Large intestine (tissue), 12 donors: ENCODE data around the gene CDYL2. TPM values are rescaled to one million over a fixed set of nuclear protein-coding genes. Genes with fewer than 3 reads are reported as not detected.

ENCODE experiments used
- DNase-seq, 2 donors: peaks; one replicate each; pipeline versions ENCODE4 v3.0.0 to v3.0.0-alpha.2; 2013
- H3K27ac ChIP-seq: one replicate; pipeline ENCODE4 v1.5.1; 2013; ENCODE audit warnings: low read length
- H3K27me3 ChIP-seq: 2 replicates; pipeline ENCODE4 v1.6.1; 2013; ENCODE audit warnings: low read length; ENCODE audit not compliant: control insufficient read depth, insufficient read depth
- H3K36me3 ChIP-seq: 2 replicates; pipeline ENCODE4 v1.6.1; 2013; ENCODE audit warnings: low read length; ENCODE audit not compliant: control insufficient read depth, insufficient read depth
- H3K4me1 ChIP-seq: one replicate; pipeline ENCODE4 v1.6.1; 2013; ENCODE audit warnings: low read length; ENCODE audit not compliant: control insufficient read depth, insufficient read depth
- H3K4me3 ChIP-seq: one replicate; pipeline ENCODE4 v1.5.1; 2013; ENCODE audit warnings: low read length
- H3K9me3 ChIP-seq: one replicate; pipeline ENCODE4 v1.6.1; 2013; ENCODE audit warnings: mild to moderate bottlenecking, low read depth, low read length, moderate library complexity; ENCODE audit not compliant: control insufficient read depth
- WGBS: methylation state at CpG from one replicate; pipeline ENCODE4 v1.1.5; 2013; ENCODE audit warnings: low lambda C conversion rate; ENCODE audit not compliant: insufficient coverage; 5-methylcytosine and 5-hydroxymethylcytosine counted together
- long read RNA-seq, 11 donors: transcript quantifications; one replicate each; lab custom pipeline, GENCODE V29; 2026
- polyA plus RNA-seq: library from polyadenylated mRNA; unstranded; fragments of 120-200 nt; gene quantifications from one replicate; pipeline ENCODE4 v1.2.1, GENCODE V29; 2013

Gene CDYL2, protein sequence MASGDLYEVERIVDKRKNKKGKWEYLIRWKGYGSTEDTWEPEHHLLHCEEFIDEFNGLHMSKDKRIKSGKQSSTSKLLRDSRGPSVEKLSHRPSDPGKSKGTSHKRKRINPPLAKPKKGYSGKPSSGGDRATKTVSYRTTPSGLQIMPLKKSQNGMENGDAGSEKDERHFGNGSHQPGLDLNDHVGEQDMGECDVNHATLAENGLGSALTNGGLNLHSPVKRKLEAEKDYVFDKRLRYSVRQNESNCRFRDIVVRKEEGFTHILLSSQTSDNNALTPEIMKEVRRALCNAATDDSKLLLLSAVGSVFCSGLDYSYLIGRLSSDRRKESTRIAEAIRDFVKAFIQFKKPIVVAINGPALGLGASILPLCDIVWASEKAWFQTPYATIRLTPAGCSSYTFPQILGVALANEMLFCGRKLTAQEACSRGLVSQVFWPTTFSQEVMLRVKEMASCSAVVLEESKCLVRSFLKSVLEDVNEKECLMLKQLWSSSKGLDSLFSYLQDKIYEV
- polyA plus RNA-seq = 5.1 TPM
- long read RNA-seq, donor 1, full-length matches to known transcripts = 3 of 3 reads
- long read RNA-seq, donor 1, partial matches to known transcripts = 0 of 3 reads
- long read RNA-seq, donor 1, other reads (novel, unspliced or antisense) = 0 of 3 reads
- long read RNA-seq, donor 2, full-length matches to known transcripts = 2 of 2 reads
- long read RNA-seq, donor 2, partial matches to known transcripts = 0 of 2 reads
- long read RNA-seq, donor 2, other reads (novel, unspliced or antisense) = 0 of 2 reads
- long read RNA-seq, donor 3 = 0 reads
- long read RNA-seq, donor 4 = 0 reads
- long read RNA-seq, donor 5 = 0 reads
- long read RNA-seq, donor 6, full-length matches to known transcripts = 1 of 1 reads
- long read RNA-seq, donor 6, partial matches to known transcripts = 0 of 1 reads
- long read RNA-seq, donor 6, other reads (novel, unspliced or antisense) = 0 of 1 reads
- long read RNA-seq, donor 7 = 0 reads
- long read RNA-seq, donor 8, full-length matches to known transcripts = 1 of 1 reads
- long read RNA-seq, donor 8, partial matches to known transcripts = 0 of 1 reads
- long read RNA-seq, donor 8, other reads (novel, unspliced or antisense) = 0 of 1 reads
- long read RNA-seq, donor 9, full-length matches to known transcripts = 1 of 1 reads
- long read RNA-seq, donor 9, partial matches to known transcripts = 0 of 1 reads
- long read RNA-seq, donor 9, other reads (novel, unspliced or antisense) = 0 of 1 reads
- long read RNA-seq, donor 10 = 0 reads
- long read RNA-seq, donor 11 = 0 reads

DNA sequence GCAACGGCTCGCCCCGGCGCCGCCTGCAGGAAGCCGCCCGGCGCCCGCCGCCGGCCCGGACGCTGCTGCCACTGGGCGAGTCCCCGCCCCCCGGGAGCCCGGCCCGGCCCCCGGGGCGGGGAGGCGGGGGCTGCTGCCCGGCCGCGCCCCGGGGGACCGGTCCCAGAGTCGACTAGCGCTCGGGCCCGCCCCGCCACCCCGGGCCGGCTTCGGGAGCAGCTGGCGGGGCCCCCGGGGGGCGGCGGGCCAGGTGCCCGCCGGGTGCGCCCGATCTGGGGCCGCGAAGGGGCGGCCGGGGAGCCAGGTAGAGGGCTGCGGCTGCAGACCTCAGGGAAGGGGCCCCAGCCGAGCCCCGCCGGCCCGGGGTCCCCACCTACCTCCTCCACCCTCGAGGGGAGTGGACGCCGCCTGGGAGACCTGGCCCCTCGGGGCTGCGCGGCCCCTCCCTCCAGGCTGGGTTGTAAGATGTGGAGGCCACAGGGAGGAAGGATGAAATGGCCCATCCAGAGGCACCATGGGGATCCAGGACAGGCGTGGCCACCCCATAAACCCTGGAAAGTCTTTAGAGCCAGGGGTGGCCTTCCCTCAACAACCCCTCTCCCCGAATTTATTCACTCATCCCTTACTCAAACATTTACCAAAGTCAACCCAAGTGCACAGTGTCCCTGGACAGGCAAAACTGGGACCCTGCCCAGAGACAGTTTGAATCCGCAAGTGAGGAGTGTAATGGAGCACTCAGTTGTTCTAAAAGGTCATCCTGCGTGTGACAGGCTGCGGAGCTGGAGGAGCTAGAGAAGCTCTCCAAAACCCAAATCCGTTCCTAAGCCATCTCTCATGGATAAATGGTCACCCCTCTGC is at the start of gene CDYL2:
Gene CDYL2 (minus strand): TSS at position 73 of the 858 bp plus-strand sequence. CDS start 425 bp downstream, outside the sequence.
- WGBS = no CpG with 5 or more reads among the region's 63 CpGs
- peak; percentile 29 to 69 for DNase-seq
- peak within 1 kb of the TSS; percentile 33 for H3K27ac ChIP-seq
- H3K36me3 ChIP-seq = no peaks in the 10 kb centered on the region
- peak within 1 kb of the TSS; percentile 59 for H3K4me3 ChIP-seq
- H3K4me1 ChIP-seq = no peaks in the 10 kb centered on the region
- H3K9me3 ChIP-seq = no peaks in the 10 kb centered on the region
- H3K27me3 ChIP-seq = peaks cover 13% of the 10 kb centered on the region

DNA sequence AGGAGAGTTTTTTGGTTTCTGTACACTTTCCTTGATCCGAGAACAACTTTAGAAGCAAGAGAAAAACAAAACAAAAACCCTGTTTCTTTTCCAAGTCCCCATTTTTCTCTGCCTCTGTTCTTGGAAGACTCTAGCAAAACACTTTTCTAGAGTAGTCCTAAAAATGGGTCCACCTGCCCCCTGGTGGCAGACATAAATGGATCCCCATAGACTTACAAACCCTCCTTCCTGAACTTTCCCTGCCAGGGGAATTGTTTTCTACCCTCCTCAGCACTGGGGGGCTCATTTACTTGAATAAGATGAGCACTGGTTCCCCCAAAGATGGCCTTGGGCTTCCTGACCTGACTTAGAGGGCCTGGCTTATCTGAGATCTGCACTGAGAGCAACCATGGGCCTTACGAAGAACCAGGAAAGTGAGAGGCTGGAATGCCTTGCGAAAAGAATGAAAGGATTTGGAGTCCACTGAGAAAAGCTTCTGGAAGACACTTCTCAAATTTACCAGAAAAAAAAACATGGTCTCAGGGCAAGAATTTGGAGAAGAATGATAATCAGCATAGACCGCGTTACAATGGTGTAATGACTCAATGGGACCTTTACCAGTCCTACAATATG is 48.0 kb upstream of the CDYL2 start:
- no peaks in the 10 kb centered on the region for H3K9me3 ChIP-seq
- H3K27ac ChIP-seq = no peak overlapping the region
- DNase-seq = no peak
- WGBS = 100% methylated on average over 1 of the region's 5 CpGs
- H3K4me1 ChIP-seq = no peaks in the 10 kb centered on the region
- H3K4me3 ChIP-seq = no peak overlapping the region
- H3K27me3 ChIP-seq = no peaks in the 10 kb centered on the region
- H3K36me3 ChIP-seq = no peaks in the 10 kb centered on the region

GRCh38 chr16:80851831-80852230 is 47.4 kb upstream of the CDYL2 start:
- no peaks in the 10 kb centered on the region for H3K27me3 ChIP-seq
- no peak overlapping the region for H3K4me3 ChIP-seq
- no peak overlapping the region for H3K27ac ChIP-seq
- 100% methylated on average over 4 of the region's 6 CpGs for WGBS
- no peaks in the 10 kb centered on the region for H3K9me3 ChIP-seq
- H3K36me3 ChIP-seq = no peaks in the 10 kb centered on the region
- DNase-seq = no peak
- H3K4me1 ChIP-seq = no peaks in the 10 kb centered on the region

- H3K27me3 ChIP-seq = no peaks in the 10 kb centered on the region
- no peaks in the 10 kb centered on the region for H3K36me3 ChIP-seq
- no peaks in the 10 kb centered on the region for H3K9me3 ChIP-seq
- no peaks in the 10 kb centered on the region for H3K4me1 ChIP-seq
- DNase-seq = no peak
- no peak overlapping the region for H3K4me3 ChIP-seq
- H3K27ac ChIP-seq = no peak overlapping the region
Observed at GRCh38 chr16:80850757-80851156, 46.4 kb upstream of the CDYL2 start.

GRCh38 chr16:80848862-80849261 is 44.5 kb upstream of the CDYL2 start:
- H3K9me3 ChIP-seq = no peaks in the 10 kb centered on the region
- no CpG with 5 or more reads among the region's 1 CpG for WGBS
- H3K27me3 ChIP-seq = no peaks in the 10 kb centered on the region
- no peaks in the 10 kb centered on the region for H3K36me3 ChIP-seq
- H3K4me3 ChIP-seq = no peak overlapping the region
- DNase-seq = no peak
- no peak overlapping the region for H3K27ac ChIP-seq
- no peaks in the 10 kb centered on the region for H3K4me1 ChIP-seq

- Histone ChIP-seq H3K36me3 (no peaks in the 10 kb centered on the region), H3K9me3 (no peaks in the 10 kb centered on the region), H3K4me1 (no peaks in the 10 kb centered on the region), H3K27me3 (no peaks in the 10 kb centered on the region), H3K27ac (no peak overlapping the region), H3K4me3 (no peak overlapping the region)
- WGBS = no CpG with 5 or more reads among the region's 3 CpGs
- DNase-seq = peak; percentile 63 to 81
Observed at GRCh38 chr16:80846680-80847079, 42.3 kb upstream of the CDYL2 start.

- WGBS = 40% methylated on average over 1 of the region's 8 CpGs
Observed at GRCh38 chr16:80846275-80846674, 41.9 kb upstream of the CDYL2 start.

GRCh38 chr16:80844395-80844794 is 40.0 kb upstream of the CDYL2 start:
- WGBS = 86% methylated on average over 1 of the region's 1 CpG
- no peaks in the 10 kb centered on the region for H3K27me3 ChIP-seq
- no peak overlapping the region for H3K4me3 ChIP-seq
- no peaks in the 10 kb centered on the region for H3K4me1 ChIP-seq
- no peak overlapping the region for H3K27ac ChIP-seq
- no peaks in the 10 kb centered on the region for H3K9me3 ChIP-seq
- H3K36me3 ChIP-seq = no peaks in the 10 kb centered on the region
- no peak for DNase-seq

More at GRCh38 chr16:80846275-80846674, 41.9 kb upstream of the CDYL2 start:
- Histone ChIP-seq H3K4me1 (no peaks in the 10 kb centered on the region), H3K36me3 (no peaks in the 10 kb centered on the region), H3K9me3 (no peaks in the 10 kb centered on the region), H3K27ac (no peak overlapping the region), H3K4me3 (no peak overlapping the region), H3K27me3 (no peaks in the 10 kb centered on the region)
- peak in 1 of 2 donors; percentile 5 for DNase-seq

- DNase-seq = no peak
- Histone ChIP-seq H3K9me3 (no peaks in the 10 kb centered on the region), H3K27me3 (no peaks in the 10 kb centered on the region), H3K27ac (no peak overlapping the region), H3K36me3 (no peaks in the 10 kb centered on the region), H3K4me3 (no peak overlapping the region), H3K4me1 (no peaks in the 10 kb centered on the region)
Observed at GRCh38 chr16:80841231-80841630, 36.8 kb upstream of the CDYL2 start.
